GM12878 (cell line): Measurements from ENCODE around the gene NACAD. TPM values are rescaled to one million over a fixed set of nuclear protein-coding genes. Genes with fewer than 3 reads are reported as not detected.

Source experiments
- ATAC-seq: fragments of 200-7000 bp; cut with Tn5 transposase; 3 replicates; pipeline ENCODE4 v1.9.1; 2020; ENCODE audit warnings: mild to moderate bottlenecking, moderate library complexity
- BruUV-seq: library from RNA; stranded (reverse); fragments of 400-500 nt; replicated peaks from 2 replicates; lab custom pipeline; 2021; lab: Mats Ljungman, UMichigan
- CTCF ChIA-PET: fragments of 300-600 bp; sonication (Branson Sonifier 250); formaldehyde crosslinking; extraction: SDS; loops from one replicate; lab custom pipeline; 2021; ENCODE audit warnings: inconsistent platforms; lab: Yijun Ruan, JAX
- POLR2A ChIA-PET: fragments of 350-600 bp; formaldehyde crosslinking; extraction: SDS; loops from one replicate; lab custom pipeline; 2021; ENCODE audit warnings: inconsistent platforms; lab: Charles Lee
- RAD21 ChIA-PET: fragments of 300-600 bp; sonication (Branson Sonifier 250); formaldehyde crosslinking; loops from one replicate; lab custom pipeline; 2023; ENCODE audit warnings: antibody characterized with exemption; ENCODE audit not compliant: unreplicated experiment; lab: Charles Lee
- SMC1A ChIA-PET: fragments of 300-600 bp; sonication (Branson Sonifier 250); formaldehyde crosslinking; loops from one replicate; lab custom pipeline; 2023; ENCODE audit not compliant: unreplicated experiment, uncharacterized antibody; lab: Charles Lee
- DNase-seq: peaks from one replicate; pipeline ENCODE4 v3.0.0-alpha.2; 2011; ENCODE audit warnings: low read depth, low spot score
- FAIRE-seq: peaks from 3 replicates; lab custom pipeline; 2011; peaks lifted over from hg19 to GRCh38; lab: Jason Lieb, UNC
- H2AFZ ChIP-seq: 2 replicates; pipeline ENCODE4 v1.6.0; 2011; ENCODE audit warnings: low read depth, low read length, control low read depth; ENCODE audit not compliant: control insufficient read depth
- H3K27ac ChIP-seq: 2 replicates; pipeline ENCODE4 v1.5.1; 2011; ENCODE audit warnings: control low read depth; ENCODE audit not compliant: control insufficient read depth, insufficient read depth
- H3K27me3 ChIP-seq, 2 experiments: replicated peaks in 1 of 2; 2 replicates each; pipeline versions ENCODE4 v1.6.0 to v1.6.1; 2011; ENCODE audit warnings: low read length in 1 of 2; ENCODE audit not compliant: control insufficient read depth in 2 of 2, insufficient read depth in 2 of 2
- H3K36me3 ChIP-seq, 2 experiments: 2 replicates each; pipeline ENCODE4 v1.5.1; 2011; ENCODE audit warnings: low read length in 1 of 2; ENCODE audit not compliant: control insufficient read depth in 2 of 2, insufficient read depth in 2 of 2
- H3K4me1 ChIP-seq: 2 replicates; pipeline ENCODE4 v1.6.1; 2011; ENCODE audit warnings: mild to moderate bottlenecking, low read length, moderate library complexity, mixed read lengths; ENCODE audit not compliant: control insufficient read depth, insufficient read depth
- H3K4me2 ChIP-seq: 2 replicates; pipeline ENCODE4 v1.6.0; 2011; ENCODE audit warnings: control low read depth; ENCODE audit not compliant: control insufficient read depth, insufficient read depth
- H3K4me3 ChIP-seq: fragments of 200-600 bp; sonication (generic); 2 replicates; pipeline ENCODE4 v1.5.1; 2016
- H3K79me2 ChIP-seq: 2 replicates; pipeline ENCODE4 v1.6.0; 2011; ENCODE audit warnings: low read length; ENCODE audit not compliant: control insufficient read depth, insufficient read depth
- H3K9ac ChIP-seq: 2 replicates; pipeline ENCODE4 v1.8.0; 2011; ENCODE audit warnings: low read length, control low read depth, mixed read lengths; ENCODE audit not compliant: control insufficient read depth, insufficient read depth
- H3K9me3 ChIP-seq: replicated peaks from 3 replicates; pipeline ENCODE4 v1.5.1; 2011; ENCODE audit warnings: mild to moderate bottlenecking, low read length; ENCODE audit not compliant: control insufficient read depth, insufficient read depth
- H4K20me1 ChIP-seq: 2 replicates; pipeline ENCODE4 v1.6.0; 2011; ENCODE audit not compliant: control insufficient read depth, insufficient read depth
- CBX3 ChIP-seq: fragments of 200-600 bp; sonication (generic); IDR thresholded peaks from 2 replicates; pipeline ENCODE4 v1.6.1; 2016; ENCODE audit warnings: low read depth, borderline replicate concordance
- CBX5 ChIP-seq: sonication (generic); IDR thresholded peaks from 2 replicates; pipeline ENCODE4 v1.6.1; 2016; ENCODE audit warnings: low read depth, moderate library complexity, mild to moderate bottlenecking, inconsistent platforms
- CHD2 ChIP-seq: IDR thresholded peaks from 2 replicates; pipeline ENCODE4 v1.6.1; 2011; ENCODE audit warnings: low read depth, low read length, improper control_type of control experiment, borderline replicate concordance
- LARP7 ChIP-seq: fragments of 450-650 bp; IDR thresholded peaks from 2 replicates; pipeline ENCODE4 v1.6.1; 2017; ENCODE audit warnings: mild to moderate bottlenecking
- MXI1 ChIP-seq: fragments of 150-350 bp; IDR thresholded peaks from 2 replicates; pipeline ENCODE4 v1.6.1; 2011; ENCODE audit warnings: low read depth, mild to moderate bottlenecking, inconsistent platforms, low read length, improper control_type of control experiment
- NR2C2 ChIP-seq: IDR thresholded peaks from 2 replicates; pipeline ENCODE4 v1.6.1; 2011; ENCODE audit warnings: borderline replicate concordance, low read depth; ENCODE audit not compliant: control insufficient read depth, insufficient read length
- POU2F2 ChIP-seq: IDR thresholded peaks from 3 replicates; pipeline ENCODE4 v1.6.1; 2011; ENCODE audit warnings: low read depth, mild to moderate bottlenecking, low read length, borderline replicate concordance
- RAD21 ChIP-seq: IDR thresholded peaks from 2 replicates; pipeline ENCODE4 v1.6.1; 2011; ENCODE audit warnings: mild to moderate bottlenecking, low read depth, low read length, moderate library complexity; ENCODE audit not compliant: insufficient read depth
- RAD51 ChIP-seq: fragments of 450-650 bp; IDR thresholded peaks from 2 replicates; pipeline ENCODE4 v1.6.1; 2016; ENCODE audit warnings: moderate library complexity, mild to moderate bottlenecking, inconsistent platforms
- SIX5 ChIP-seq: IDR thresholded peaks from 2 replicates; pipeline ENCODE4 v1.6.1; 2011; ENCODE audit warnings: mild to moderate bottlenecking, low read depth, low read length, moderate library complexity; ENCODE audit not compliant: severe bottlenecking
- SMC3 ChIP-seq: IDR thresholded peaks from 2 replicates; pipeline ENCODE4 v1.6.1; 2011; ENCODE audit warnings: low read length, improper control_type of control experiment, borderline replicate concordance
- STAT1 ChIP-seq: fragments of 450-650 bp; conservative IDR thresholded peaks from 2 replicates; pipeline ENCODE4 v1.6.1; 2014; ENCODE audit warnings: antibody characterized with exemption, mild to moderate bottlenecking
- SUPT20H ChIP-seq: IDR thresholded peaks from 2 replicates; pipeline ENCODE4 v1.6.1; 2011; ENCODE audit warnings: low read depth, mild to moderate bottlenecking, low read length, moderate library complexity, borderline replicate concordance; ENCODE audit not compliant: control insufficient read depth
- WGBS: methylation state at CpG from one replicate; pipeline ENCODE4 v1.1.6; 2016; ENCODE audit warnings: low lambda C conversion rate; ENCODE audit not compliant: insufficient replicate concordance, insufficient coverage; ENCODE audit errors: missing lambda C conversion rate; 5-methylcytosine and 5-hydroxymethylcytosine counted together
- in situ Hi-C: fragments of 300-500 bp; cut with MboI; formaldehyde crosslinking; loops from 9 replicates; pipeline ENCODE4 v1.14.3; 2018; ENCODE audit warnings: mixed read lengths
- intact Hi-C: fragments of 100-400 bp; cut with micrococcal nuclease; formaldehyde crosslinking; loops from one replicate; pipeline ENCODE4 v1.14.2; 2022; ENCODE audit not compliant: unreplicated experiment
- polyA plus RNA-seq, 11 experiments: library from polyadenylated mRNA; depleted of rRNA in 4 of 11; unstranded in 6 of 11; stranded (reverse) in 5 of 11; fragments of >200 nt; fragmentation: Nextera tagmentation in 4 of 11; fragmentation: Illumina TruSeq in 1 of 11; extraction: Ambion mirVana in 4 of 11; extraction: Trizol in 1 of 11; gene quantifications; 1 replicate in 1 of 11; 2 replicates in 10 of 11; pipeline versions ENCODE4 v1.2.1 to v1.2.3, GENCODE V29; 2011 to 2016; ENCODE audit warnings: inconsistent platforms in 2 of 11, missing spikeins in 2 of 11, low read depth in 1 of 11
- total RNA-seq, 4 experiments: library from RNA; depleted of rRNA in 3 of 4; stranded (reverse); fragments of >200 nt in 3 of 4; fragmentation: Illumina TruSeq in 1 of 4; extraction: Trizol in 1 of 4; gene quantifications; 2 replicates each; pipeline versions ENCODE4 v1.2.1 to v1.2.3, GENCODE V29; 2013 to 2021
- TF ChIP-seq, protein P1 (sequence below): fragments of 450-650 bp; IDR thresholded peaks from 2 replicates; pipeline ENCODE4 v1.6.1; 2017; ENCODE audit warnings: low read depth, mild to moderate bottlenecking, moderate library complexity
- TF ChIP-seq, protein P2 (sequence below): fragments of 450-650 bp; IDR thresholded peaks from 2 replicates; pipeline ENCODE4 v1.6.1; 2018; ENCODE audit warnings: borderline replicate concordance, mild to moderate bottlenecking; ENCODE audit not compliant: partially characterized antibody

The NACAD gene
- total and polyA plus RNA-seq, 10 of the 15 experiments (the other 5 are each of a cell fraction or from before 2014, with no cell fraction given): not detected

DNA sequence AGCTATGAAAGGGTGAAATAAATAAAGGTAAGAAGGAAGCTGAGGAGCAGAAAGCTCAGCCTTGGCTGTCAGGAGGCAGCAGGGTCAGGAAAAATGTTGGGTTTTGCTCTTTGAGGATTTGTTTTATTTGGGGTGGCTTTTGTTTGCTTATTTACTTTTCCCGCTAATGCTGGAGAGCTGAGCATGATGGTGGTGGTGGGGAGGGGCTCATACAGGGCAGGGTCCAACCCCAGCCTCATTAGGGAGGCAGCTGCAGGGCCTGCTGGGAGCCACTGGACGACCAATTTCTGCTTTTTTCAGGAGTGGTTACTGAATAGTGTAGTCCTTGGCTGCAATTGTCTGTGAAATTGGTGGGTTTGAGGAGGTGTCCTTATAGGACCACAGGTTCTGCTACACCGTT lies 52.5 kb downstream of the NACAD start (continued):
- TF ChIP-seq STAT1: no peak
- TF ChIP-seq NR2C2: no peak
- TF ChIP-seq, protein P1, sequence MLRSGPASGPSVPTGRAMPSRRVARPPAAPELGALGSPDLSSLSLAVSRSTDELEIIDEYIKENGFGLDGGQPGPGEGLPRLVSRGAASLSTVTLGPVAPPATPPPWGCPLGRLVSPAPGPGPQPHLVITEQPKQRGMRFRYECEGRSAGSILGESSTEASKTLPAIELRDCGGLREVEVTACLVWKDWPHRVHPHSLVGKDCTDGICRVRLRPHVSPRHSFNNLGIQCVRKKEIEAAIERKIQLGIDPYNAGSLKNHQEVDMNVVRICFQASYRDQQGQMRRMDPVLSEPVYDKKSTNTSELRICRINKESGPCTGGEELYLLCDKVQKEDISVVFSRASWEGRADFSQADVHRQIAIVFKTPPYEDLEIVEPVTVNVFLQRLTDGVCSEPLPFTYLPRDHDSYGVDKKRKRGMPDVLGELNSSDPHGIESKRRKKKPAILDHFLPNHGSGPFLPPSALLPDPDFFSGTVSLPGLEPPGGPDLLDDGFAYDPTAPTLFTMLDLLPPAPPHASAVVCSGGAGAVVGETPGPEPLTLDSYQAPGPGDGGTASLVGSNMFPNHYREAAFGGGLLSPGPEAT: no peak
- no peak for TF ChIP-seq RAD51
- TF ChIP-seq CHD2: no peak
- no peak for TF ChIP-seq CBX5
- no peak for TF ChIP-seq SMC3
- TF ChIP-seq SIX5: no peak
- no peak for TF ChIP-seq CBX3

DNA sequence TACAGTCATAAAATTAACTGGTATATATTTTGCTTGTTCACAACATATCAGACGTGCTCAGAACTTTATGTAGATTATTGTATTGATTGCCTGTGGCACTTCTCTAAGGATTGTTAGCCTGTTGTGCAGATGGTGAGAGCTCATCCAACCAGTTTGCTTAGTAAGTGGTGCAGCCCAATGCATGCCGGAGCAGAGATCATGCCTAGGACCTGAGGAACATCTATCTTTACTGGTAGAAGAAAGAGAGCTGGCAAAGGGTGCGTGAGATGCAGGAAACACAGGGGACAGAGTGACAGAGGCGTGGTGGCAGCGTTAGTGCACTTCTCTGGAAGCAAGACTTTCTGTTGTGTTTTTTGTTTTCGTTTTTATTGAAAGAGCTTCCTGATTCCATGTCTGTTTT lies 52.9 kb downstream of the NACAD start:
- Histone ChIP-seq H2AFZ (no peak overlapping the region), H3K4me3 (no peak overlapping the region), H3K79me2 (peaks cover 51% of the 10 kb centered on the region), H3K4me1 (peaks cover 17% of the 10 kb centered on the region)
- in situ Hi-C loops (no loop called here), intact Hi-C loops (no loop called here)
- FAIRE-seq: no peak
- 63% methylated on average over 6 of the region's 6 CpGs for WGBS
- POLR2A ChIA-PET: interaction anchor here (0.7 to 1.6 kb wide), 7 partner anchors 9 to 50 kb away, joined by 3 to 5 read pairs (median 3); no protein-coding TSS in a partner anchor
- TF ChIP-seq RAD51 (no peak), MXI1 (no peak), SUPT20H (no peak), RAD21 (no peak), CBX5 (no peak), POU2F2 (no peak), LARP7 (no peak)
- TF ChIP-seq, protein P2, sequence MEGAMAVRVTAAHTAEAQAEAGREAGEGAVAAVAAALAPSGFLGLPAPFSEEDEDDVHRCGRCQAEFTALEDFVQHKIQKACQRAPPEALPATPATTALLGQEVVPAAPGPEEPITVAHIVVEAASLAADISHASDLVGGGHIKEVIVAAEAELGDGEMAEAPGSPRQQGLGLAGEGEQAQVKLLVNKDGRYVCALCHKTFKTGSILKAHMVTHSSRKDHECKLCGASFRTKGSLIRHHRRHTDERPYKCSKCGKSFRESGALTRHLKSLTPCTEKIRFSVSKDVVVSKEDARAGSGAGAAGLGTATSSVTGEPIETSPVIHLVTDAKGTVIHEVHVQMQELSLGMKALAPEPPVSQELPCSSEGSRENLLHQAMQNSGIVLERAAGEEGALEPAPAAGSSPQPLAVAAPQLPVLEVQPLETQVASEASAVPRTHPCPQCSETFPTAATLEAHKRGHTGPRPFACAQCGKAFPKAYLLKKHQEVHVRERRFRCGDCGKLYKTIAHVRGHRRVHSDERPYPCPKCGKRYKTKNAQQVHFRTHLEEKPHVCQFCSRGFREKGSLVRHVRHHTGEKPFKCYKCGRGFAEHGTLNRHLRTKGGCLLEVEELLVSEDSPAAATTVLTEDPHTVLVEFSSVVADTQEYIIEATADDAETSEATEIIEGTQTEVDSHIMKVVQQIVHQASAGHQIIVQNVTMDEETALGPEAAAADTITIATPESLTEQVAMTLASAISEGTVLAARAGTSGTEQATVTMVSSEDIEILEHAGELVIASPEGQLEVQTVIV: no peak
- TF ChIP-seq, all 136 proteins: peak for 0
- Histone ChIP-seq H3K9me3 (no peaks in the 10 kb centered on the region), H3K36me3 (peaks cover 7 to 25% of the 10 kb centered on the region in 2 experiments; a peak in 3 of 4 replicates), H3K27me3 (no peaks in the 10 kb centered on the region), H3K9ac (no peak overlapping the region), H3K27ac (no peak overlapping the region), H3K4me2 (0 out of 2 replicates have a peak overlapping the region, but pooled peaks have one; percentile 39), H4K20me1 (peaks cover 4% of the 10 kb centered on the region; the same call in 1 of the 2 replicates)
- DNase-seq (no peak), ATAC-seq (no peak)
- ChIA-PET CTCF (interaction anchor here (0.9 to 1.4 kb wide), 4 partner anchors 9 to 836 kb away, joined by 3 to 5 read pairs (median 4); no protein-coding TSS in a partner anchor), RAD21 (interaction anchor here (1.9 kb wide), 1 partner anchor 62 kb away, joined by 10 read pairs; no protein-coding TSS in a partner anchor), SMC1A (interaction anchor here (1.1 to 1.8 kb wide), 4 partner anchors 9 to 62 kb away, joined by 3 to 9 read pairs (median 6); no protein-coding TSS in a partner anchor)
- no TSS peak for BruUV-seq
